GM10847 (cell line): ENCODE measurements around the gene TGM2.

Source experiments
- POLR2A ChIP-seq: IDR thresholded peaks from 2 replicates; pipeline ENCODE4 v1.6.1; 2011; ENCODE audit not compliant: insufficient read length; ENCODE audit errors: extremely low read depth

Gene TGM2

GRCh38 chr20:38170826-38171674, 6.0 kb upstream of the TGM2 start:
- no peak for TF ChIP-seq POLR2A

- TF ChIP-seq POLR2A, result no peak
Measured at GRCh38 chr20:38170219-38170825, 5.3 kb upstream of the TGM2 start.

GRCh38 chr20:38169636-38170193, 4.6 kb upstream of the TGM2 start:
- TF ChIP-seq POLR2A, result no peak

- no peak for TF ChIP-seq POLR2A
Measured at GRCh38 chr20:38168791-38169589, 3.9 kb upstream of the TGM2 start.

GRCh38 chr20:38167851-38168760, 3.0 kb upstream of the TGM2 start:
- TF ChIP-seq POLR2A, result no peak

- TF ChIP-seq POLR2A, result no peak
Measured at GRCh38 chr20:38167328-38167850, 2.3 kb upstream of the TGM2 start.

- no peak for TF ChIP-seq POLR2A
Measured at GRCh38 chr20:38166703-38167233, 1.7 kb upstream of the TGM2 start.

GRCh38 chr20:38165966-38166702, 1.1 kb upstream of the TGM2 start:
- TF ChIP-seq POLR2A, result no peak

GRCh38 chr20:38164624-38165088, 414 bp downstream of the TGM2 start:
- TF ChIP-seq POLR2A, result no peak

- TF ChIP-seq POLR2A, result no peak
Measured at GRCh38 chr20:38164069-38164468, 1.0 kb downstream of the TGM2 start.

- no peak for TF ChIP-seq POLR2A
Measured at GRCh38 chr20:38162878-38163875, 1.9 kb downstream of the TGM2 start.

GRCh38 chr20:38162149-38162548, 2.9 kb downstream of the TGM2 start:
- no peak for TF ChIP-seq POLR2A
